Epithelial cell of esophagus (primary cell): ENCODE measurements around the gene KCNK5.

Experiments used
- DNase-seq: peaks from one replicate; pipeline ENCODE4 v3.0.0; 2010; ENCODE audit warnings: low read depth
- H3K4me3 ChIP-seq: 2 replicates; pipeline ENCODE4 v1.5.1; 2011; ENCODE audit warnings: mild to moderate bottlenecking, low read length, control low read depth
- CTCF ChIP-seq: IDR thresholded peaks from 2 replicates; pipeline ENCODE4 v1.5.1; 2011; ENCODE audit warnings: low read depth, mild to moderate bottlenecking, low read length, control low read depth, inconsistent platforms; ENCODE audit not compliant: insufficient read depth; ENCODE audit errors: missing control alignments

The KCNK5 gene

GRCh38 chr6:39178804-39179203, 50.5 kb downstream of the KCNK5 start:
- DNase-seq, result no peak
- no peak overlapping the region for H3K4me3 ChIP-seq
- no peak for TF ChIP-seq CTCF

- no peak for DNase-seq
- H3K4me3 ChIP-seq, result no peak overlapping the region
- TF ChIP-seq CTCF, result no peak
Measured at GRCh38 chr6:39178235-39178634, 51.0 kb downstream of the KCNK5 start.

DNA sequence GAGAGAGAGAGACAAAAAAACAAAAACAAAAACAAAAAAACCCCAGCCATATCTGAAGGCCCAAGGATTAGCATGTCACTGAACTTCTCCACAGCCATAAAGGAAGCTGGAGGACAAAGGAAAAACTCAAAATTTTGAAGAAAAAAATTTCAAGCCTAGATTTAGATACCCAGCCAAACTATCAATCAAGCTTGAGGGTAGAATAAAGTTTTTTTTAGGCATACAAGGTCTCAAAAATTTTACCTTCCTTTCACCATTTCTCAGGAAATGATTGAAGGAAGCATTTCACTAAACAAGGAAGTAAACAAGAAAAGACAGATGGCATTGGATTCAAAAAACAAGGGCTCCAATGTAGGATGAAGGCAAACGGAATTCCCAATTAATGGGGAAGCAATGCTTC, 52.1 kb downstream of the KCNK5 start:
- no peak overlapping the region for H3K4me3 ChIP-seq
- DNase-seq, result no peak
- TF ChIP-seq CTCF, result no peak

- TF ChIP-seq CTCF, result no peak
- no peak for DNase-seq
- no peak overlapping the region for H3K4me3 ChIP-seq
Measured at GRCh38 chr6:39173270-39173669, 56.0 kb downstream of the KCNK5 start.

DNA sequence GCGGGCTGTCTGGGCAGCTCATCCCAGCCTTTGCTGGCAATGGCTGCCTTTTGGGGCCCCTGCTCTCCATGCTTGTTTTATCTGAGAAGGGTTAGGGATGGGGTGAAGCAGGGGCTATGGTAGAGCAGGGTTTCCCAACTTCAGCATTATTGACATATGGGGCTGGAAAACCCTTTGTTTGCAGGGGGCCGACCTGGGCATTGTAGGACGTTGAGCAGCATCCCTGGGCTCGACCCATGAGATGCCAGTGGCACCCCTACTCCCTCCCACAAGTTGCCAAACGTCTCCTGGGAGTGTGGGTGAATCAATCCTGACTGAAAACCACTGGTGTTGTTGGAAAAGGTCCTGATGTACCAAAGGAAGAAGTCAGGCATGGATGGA, 56.9 kb downstream of the KCNK5 start:
- no peak overlapping the region for H3K4me3 ChIP-seq
- DNase-seq, result no peak
- no peak for TF ChIP-seq CTCF

DNA sequence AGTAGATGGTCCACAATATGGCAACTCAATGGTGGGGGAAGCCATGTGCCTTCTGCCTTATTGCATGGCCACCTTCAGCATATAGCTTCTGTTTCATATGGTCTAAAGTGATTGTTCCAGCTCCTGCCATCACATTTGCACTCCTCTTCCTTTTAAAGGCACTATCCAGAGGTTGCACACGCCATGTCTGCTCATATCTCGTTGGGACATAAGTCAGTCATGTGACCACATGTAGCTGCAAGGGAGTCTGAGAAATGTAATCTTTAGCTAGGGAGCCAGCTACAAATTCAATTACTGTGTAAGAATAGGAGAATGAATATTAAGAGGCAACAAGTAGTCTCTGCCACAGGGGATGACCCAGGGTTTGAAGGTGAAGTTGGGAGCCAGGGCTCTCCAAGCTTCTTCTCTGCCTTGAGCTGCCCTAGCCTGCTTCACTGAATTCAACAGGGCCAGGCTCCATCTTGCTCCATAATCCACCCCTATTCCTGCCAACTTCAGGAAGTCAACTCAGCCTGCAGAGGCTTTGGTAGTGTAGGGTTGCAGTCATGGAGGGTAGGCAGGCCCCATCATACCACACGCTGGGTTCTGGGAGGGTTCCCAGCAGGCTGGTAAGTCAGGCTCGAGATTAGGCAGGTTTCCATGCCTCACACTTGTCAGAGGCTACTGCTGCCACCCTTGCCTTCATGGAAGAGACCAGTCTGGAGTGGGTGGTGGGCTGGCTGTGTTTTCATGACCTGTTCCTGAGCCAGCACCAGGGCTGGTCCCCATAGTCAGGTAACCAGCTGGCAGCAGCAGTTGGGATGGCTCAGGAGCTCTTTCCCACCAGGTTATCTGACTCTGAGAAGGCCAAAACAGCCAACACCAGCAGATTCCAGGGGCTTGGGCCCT, 57.5 kb downstream of the KCNK5 start:
- H3K4me3 ChIP-seq, result no peak overlapping the region
- no peak for DNase-seq
- no peak for TF ChIP-seq CTCF

DNA sequence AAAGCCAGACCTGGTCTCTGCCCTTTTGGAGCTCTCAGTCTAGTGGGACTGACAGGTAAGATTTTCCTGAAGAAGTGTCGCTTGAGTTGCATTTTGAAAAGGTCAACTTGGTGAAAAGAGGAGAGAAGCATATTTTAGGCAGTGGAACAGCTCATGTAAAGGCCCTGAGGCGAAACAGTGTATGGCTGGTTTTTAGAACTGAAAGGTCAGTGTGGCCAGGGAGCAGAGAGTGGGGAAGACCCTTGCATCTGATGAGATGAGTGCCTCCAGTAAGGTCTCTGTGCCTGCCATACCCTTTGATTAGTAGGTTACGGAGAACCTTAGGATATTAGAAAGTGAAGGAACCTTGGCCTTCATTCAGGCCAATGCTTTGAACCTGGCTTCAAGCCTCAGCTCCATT, 58.4 kb downstream of the KCNK5 start:
- DNase-seq, result no peak
- TF ChIP-seq CTCF, result no peak
- no peak overlapping the region for H3K4me3 ChIP-seq
